HG03342 (cell line): Measurements from ENCODE around the gene MAST2.

ENCODE experiments used
- ATAC-seq: cut with Tn5 transposase; IDR thresholded peaks from one replicate; pipeline ENCODE4 v1.9.1; 2021; ENCODE audit warnings: mild to moderate bottlenecking, moderate library complexity; ENCODE audit not compliant: unreplicated experiment

The MAST2 gene

DNA sequence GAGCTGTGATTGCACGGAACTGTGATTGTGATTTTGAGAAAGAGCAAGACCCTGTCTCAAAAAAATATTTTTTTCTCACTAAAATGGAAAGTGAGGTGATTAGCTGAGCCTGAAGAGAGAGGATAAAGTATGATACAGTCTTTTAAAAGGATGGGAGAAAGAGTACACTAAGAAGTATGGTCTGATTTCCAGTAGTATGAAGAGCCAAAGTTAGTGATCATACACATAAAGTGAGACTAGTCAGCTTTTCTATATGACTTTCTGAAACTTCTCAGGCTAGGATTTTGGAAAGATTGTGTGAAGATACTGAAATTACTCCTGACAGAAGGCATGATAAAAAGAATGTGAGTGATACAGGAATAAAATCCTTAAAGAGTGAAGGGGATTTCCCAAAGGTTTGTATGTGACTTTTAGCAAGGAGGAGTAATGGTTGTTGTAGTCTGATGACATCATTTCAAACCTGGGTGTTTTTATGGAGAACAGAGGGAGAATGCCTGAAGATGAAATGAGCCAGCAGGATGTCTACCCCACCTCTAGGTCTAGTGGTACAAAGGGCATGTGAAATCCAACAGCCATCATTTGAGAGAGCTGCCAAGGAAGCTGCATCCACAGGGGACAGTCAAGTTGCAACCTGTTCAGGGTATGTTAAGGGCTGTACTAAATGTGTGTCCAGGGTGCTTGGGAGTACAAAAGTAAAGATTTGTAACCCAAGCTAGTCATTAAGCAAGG, 171.3 kb downstream of the MAST2 start:
- no peak for ATAC-seq

- ATAC-seq: no peak
Observed at GRCh38 chr1:45976623-45977022, 173.2 kb downstream of the MAST2 start.

DNA sequence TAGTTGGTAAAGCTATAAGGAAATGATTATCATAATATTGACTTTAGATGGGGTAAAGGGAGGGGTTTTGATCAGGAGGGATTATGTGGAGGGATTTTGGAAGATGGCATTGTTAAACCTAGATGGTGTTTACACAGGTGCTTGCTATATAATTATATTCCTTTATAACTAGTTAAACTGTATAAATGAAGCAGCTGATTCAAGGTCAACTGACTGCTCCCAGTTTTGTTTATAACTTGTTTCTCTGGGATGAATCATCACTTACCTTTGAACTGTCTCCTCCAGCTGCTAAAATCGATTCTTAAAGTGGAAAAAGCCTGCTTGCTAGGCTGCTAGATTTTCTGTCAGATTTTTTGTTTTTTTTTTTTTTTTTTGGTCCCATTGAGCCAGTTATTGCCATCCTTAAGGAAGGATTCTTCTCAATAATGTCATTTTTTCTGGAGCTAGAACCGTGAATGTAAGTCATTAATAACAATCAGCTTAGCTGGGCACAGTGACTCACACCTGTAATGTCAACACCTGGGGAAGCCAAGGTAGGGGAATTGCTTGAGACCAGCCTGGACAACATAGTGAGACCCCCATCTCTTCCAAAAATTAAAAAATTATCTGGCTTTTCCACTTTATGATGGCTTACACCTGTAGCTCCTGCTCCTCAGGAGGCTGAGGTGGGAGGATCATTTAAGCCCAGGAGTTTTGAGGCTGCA, 175.8 kb downstream of the MAST2 start:
- ATAC-seq: no peak

GRCh38 chr1:45979778-45980176, 176.4 kb downstream of the MAST2 start:
- no peak for ATAC-seq

DNA sequence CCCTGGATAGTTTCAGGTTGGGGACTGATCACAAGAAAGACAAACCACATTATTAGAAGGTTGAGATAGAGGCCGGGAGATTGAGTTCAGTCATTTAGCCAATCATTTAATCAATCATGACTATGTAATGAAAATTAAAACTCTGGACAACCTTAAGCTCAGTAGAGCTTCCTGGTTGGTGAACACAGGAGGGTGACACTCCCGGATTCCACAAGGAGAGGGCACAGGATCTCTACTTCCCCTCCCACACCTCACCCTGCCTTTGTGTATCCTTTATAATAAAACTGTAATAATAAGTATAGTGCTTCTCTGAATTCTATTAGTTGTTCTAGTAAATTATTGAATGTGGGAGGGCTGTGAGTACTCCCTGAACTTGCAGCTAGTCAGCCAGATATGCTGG, 178.9 kb downstream of the MAST2 start:
- no peak for ATAC-seq

GRCh38 chr1:45983967-45984366, 180.6 kb downstream of the MAST2 start:
- no peak for ATAC-seq

GRCh38 chr1:45987204-45987603, 183.8 kb downstream of the MAST2 start:
- ATAC-seq: no peak

DNA sequence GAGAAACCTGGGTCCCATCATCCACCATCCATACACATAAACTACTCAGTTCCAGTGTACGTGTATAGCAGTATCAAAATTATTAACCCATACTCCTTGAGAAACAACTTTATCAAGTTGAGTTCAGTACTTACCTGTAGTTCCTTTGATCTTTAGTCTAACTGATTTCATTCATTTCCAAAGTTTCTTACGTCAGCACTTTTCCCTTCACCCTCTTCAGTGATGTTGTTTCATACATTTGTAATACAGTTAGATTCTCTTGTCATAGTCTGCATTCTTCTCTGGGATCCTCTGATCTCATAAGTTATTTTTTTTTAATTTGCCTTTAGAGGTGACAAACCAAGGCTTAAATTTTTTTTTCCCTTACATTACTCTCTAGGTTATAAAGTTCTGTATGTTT, 185.8 kb downstream of the MAST2 start:
- no peak for ATAC-seq

GRCh38 chr1:45994423-45994822, 191.0 kb downstream of the MAST2 start:
- ATAC-seq: no peak

GRCh38 chr1:45995298-45995697, 191.9 kb downstream of the MAST2 start:
- no peak for ATAC-seq

DNA sequence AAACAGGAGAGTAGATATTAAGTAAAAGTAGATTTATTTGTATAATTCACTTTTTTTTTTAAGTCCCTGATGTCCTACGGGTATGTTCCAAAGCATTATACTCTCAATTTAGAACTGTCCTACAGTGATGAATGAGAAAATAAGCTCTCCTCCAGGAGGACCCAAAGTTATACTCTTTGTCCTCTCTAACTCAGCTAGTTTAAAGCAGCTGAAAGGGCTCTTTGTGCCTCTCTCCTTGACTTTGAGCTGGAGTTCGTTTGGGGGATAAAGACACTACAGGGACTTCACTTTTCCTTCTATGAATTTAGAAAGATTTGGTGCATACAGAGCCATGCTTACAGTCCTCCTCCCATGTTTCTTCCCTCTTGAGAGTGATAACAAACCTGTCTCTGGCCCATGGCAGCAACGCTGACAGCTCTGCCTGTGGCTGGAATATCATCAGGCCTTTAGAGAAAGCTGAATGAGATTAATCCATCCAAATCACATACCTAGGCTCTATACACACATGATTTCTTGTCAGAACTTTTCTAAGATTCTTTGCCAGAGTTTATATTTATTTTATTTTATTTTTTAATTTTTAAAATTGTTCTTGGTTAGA, 194.7 kb downstream of the MAST2 start:
- no peak for ATAC-seq

DNA sequence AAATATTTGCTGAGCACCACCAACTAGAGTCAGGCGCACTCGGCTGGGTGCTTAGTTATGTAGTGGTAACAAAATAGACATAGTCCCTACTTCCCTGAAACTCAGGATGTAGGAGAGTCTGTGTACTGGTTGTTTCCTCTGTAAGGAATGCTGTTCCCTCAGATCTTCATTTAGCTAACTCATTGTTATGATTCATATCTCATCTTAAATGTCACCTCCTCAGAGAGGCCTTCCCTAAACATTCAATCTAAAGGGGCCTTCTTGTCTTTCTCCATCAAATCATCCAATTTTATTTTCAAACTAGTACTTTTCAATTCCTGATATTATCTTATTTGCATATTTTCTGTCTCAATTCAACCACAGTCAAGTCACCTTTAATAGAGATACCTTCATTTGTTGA, 196.1 kb downstream of the MAST2 start:
- no peak for ATAC-seq

GRCh38 chr1:46001081-46001785, 197.8 kb downstream of the MAST2 start:
- ATAC-seq: no peak

DNA sequence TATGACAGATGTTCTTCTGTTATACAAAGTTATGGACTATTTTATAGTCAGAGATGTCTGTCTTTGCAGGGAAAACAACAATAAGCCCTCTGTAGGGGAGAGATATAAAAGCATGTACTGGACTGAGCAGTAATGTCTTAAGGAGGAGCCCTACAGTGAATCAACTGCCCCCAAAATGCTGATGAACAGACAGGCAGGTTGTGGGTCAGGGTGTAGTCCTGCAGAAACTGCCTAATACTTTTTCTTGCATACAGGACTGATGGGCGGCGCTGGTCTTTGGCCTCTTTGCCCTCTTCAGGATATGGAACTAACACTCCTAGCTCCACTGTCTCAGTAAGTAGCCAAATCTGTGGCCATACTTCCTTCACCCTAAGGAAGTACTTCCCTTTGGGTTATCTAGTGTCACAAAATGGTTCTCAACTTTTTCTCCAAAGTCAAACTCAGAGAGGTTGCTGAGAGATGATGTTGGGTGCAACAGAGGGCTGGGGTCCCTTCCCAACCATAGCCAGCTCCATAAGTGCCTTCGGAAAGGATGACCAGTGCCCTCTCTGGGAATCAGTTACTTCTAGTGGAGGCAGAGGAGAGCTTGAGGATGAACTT, 199.2 kb downstream of the MAST2 start:
- no peak for ATAC-seq

GRCh38 chr1:46003315-46003714, 199.9 kb downstream of the MAST2 start:
- no peak for ATAC-seq

- ATAC-seq: no peak
Observed at GRCh38 chr1:46004492-46004891, 201.1 kb downstream of the MAST2 start.

- no peak for ATAC-seq
Observed at GRCh38 chr1:46005594-46005993, 202.2 kb downstream of the MAST2 start.

- ATAC-seq: no peak
Observed at GRCh38 chr1:46008585-46008984, 205.2 kb downstream of the MAST2 start.

- ATAC-seq: no peak
Observed at GRCh38 chr1:46010611-46011010, 207.2 kb downstream of the MAST2 start.

- ATAC-seq: no peak
Observed at GRCh38 chr1:46011121-46011695, 207.8 kb downstream of the MAST2 start.

DNA sequence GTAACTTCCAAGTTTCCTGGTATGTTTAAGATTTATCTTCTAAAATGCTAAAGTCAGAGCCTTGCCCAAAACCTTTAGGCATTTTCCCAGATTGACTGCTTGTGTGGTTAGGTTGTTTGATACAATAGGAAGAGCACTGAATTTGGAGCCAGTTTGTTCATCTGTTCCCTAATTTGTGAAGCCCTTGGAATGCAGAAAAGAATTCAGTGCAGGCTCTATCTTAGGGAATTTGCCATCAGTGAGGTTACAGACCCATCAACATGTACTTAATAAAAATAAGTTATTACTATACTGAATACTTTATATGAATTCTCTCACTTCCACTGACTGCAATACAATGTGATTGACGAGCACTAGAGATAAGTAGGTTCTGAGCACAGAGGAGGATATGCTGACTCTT, 208.8 kb downstream of the MAST2 start:
- no peak for ATAC-seq
